Muscle of leg (tissue), 11 donors: Measurements from ENCODE around the gene YTHDF2. TPM values are rescaled to one million over a fixed set of nuclear protein-coding genes. Genes with fewer than 3 reads are reported as not detected.
"Not testable (repeated sequence)": the region's sequence is repeated elsewhere in the genome, so short reads cannot be mapped to it uniquely, and the experiment has no call there.

Source experiments
- DNase-seq: peaks from one replicate; pipeline ENCODE4 v3.0.0; 2013
- H3K27ac ChIP-seq: one replicate; pipeline ENCODE4 v1.5.1; 2013; ENCODE audit warnings: mild to moderate bottlenecking, low read length, control low read depth
- H3K27me3 ChIP-seq: one replicate; pipeline ENCODE4 v1.6.1; 2013; ENCODE audit warnings: low read length; ENCODE audit not compliant: control insufficient read depth, insufficient read depth
- H3K36me3 ChIP-seq: one replicate; pipeline ENCODE4 v1.6.1; 2013; ENCODE audit warnings: low read length; ENCODE audit not compliant: control insufficient read depth, insufficient read depth
- H3K4me1 ChIP-seq: one replicate; pipeline ENCODE4 v1.6.1; 2013; ENCODE audit warnings: low read length; ENCODE audit not compliant: control insufficient read depth, insufficient read depth
- H3K4me3 ChIP-seq: one replicate; pipeline ENCODE4 v1.5.1; 2013; ENCODE audit warnings: low read length, control low read depth
- H3K9me3 ChIP-seq: replicated peaks from 2 replicates; pipeline ENCODE4 v1.6.1; 2013; ENCODE audit warnings: low read depth, low read length; ENCODE audit not compliant: control insufficient read depth
- WGBS: methylation state at CpG from one replicate; pipeline ENCODE4 v1.1.5; 2013; ENCODE audit warnings: missing lambda C conversion rate; ENCODE audit not compliant: insufficient coverage; 5-methylcytosine and 5-hydroxymethylcytosine counted together
- polyA plus RNA-seq, 8 donors: library from polyadenylated mRNA; unstranded; fragments of 120-200 nt; gene quantifications; one replicate each; pipeline versions ENCODE4 v1.2.1 to v1.2.3, GENCODE V29; 2013; ENCODE audit warnings: inconsistent platforms in 1 of 8, low replicate concordance in 1 of 8; ENCODE audit not compliant: insufficient read length in 8 of 8, insufficient read depth in 1 of 8
- total RNA-seq: library from RNA; stranded (reverse); fragments of 120-200 nt; gene quantifications from one replicate; pipeline ENCODE4 v1.2.4, GENCODE V29; 2013

Gene YTHDF2
- total and polyA plus RNA-seq, 9 donors: 39.7 to 57.4 (median 50.2) TPM

DNA sequence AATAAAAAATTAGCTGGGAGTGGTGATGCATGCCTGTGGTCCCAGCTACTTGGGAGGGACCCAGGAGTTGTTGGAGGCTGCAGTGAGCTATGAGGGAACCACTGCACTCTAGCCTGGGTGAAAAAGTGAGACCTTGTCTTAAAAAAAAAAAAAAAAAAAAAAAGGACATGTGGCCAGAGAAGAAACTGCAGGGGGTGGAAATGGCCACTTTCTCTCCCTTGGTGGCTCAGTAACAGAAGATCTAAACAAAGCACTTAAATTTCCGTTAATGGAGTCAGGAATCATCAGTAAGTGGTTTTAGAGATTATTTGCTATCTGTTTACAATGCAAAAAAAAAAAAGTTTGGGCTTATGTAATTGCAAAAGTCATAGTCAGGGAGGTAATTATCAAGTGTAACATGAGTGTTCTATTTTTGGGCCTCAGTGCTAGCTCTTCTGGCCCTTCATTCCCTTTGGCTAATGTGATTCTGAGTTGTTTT, 55.9 kb downstream of the YTHDF2 start:
- WGBS: no CpG with 5 or more reads among the region's 1 CpG
- no peak overlapping the region for H3K27ac ChIP-seq

GRCh38 chr1:28794582-28794981, 57.8 kb downstream of the YTHDF2 start:
- H3K4me1 ChIP-seq, H3K4me3 ChIP-seq, H3K36me3 ChIP-seq, H3K27ac ChIP-seq, H3K9me3 ChIP-seq, H3K27me3 ChIP-seq, DNase-seq: not testable (repeated sequence)
- whole genome bisulfite sequencing: no CpG with 5 or more reads among the region's 5 CpGs

More for the DNA sequence above, 55.9 kb downstream of the YTHDF2 start:
- H3K36me3 ChIP-seq: no peaks in the 10 kb centered on the region
- DNase-seq: no peak
- no peak overlapping the region for H3K4me3 ChIP-seq
- H3K9me3 ChIP-seq: no peaks in the 10 kb centered on the region
- peaks cover 6% of the 10 kb centered on the region for H3K27me3 ChIP-seq
- H3K4me1 ChIP-seq: no peaks in the 10 kb centered on the region

GRCh38 chr1:28796352-28797211, 59.8 kb downstream of the YTHDF2 start:
- Histone ChIP-seq H3K4me1 (peaks cover 3% of the 10 kb centered on the region), H3K27me3 (peaks cover 4% of the 10 kb centered on the region), H3K27ac (no peak overlapping the region), H3K9me3 (no peaks in the 10 kb centered on the region), H3K36me3 (no peaks in the 10 kb centered on the region), H3K4me3 (no peak overlapping the region)
- 43% methylated on average over 13 of the region's 18 CpGs for WGBS
- DNase-seq: no peak

GRCh38 chr1:28800324-28800723, 63.6 kb downstream of the YTHDF2 start:
- H3K27ac ChIP-seq: no peak overlapping the region
- no peak overlapping the region for H3K4me3 ChIP-seq
- H3K27me3 ChIP-seq: peaks cover 4% of the 10 kb centered on the region
- DNase-seq: no peak
- no peaks in the 10 kb centered on the region for H3K9me3 ChIP-seq
- H3K36me3 ChIP-seq: no peaks in the 10 kb centered on the region
- peaks cover 3% of the 10 kb centered on the region for H3K4me1 ChIP-seq
- 0% methylated on average over 1 of the region's 3 CpGs for WGBS

DNA sequence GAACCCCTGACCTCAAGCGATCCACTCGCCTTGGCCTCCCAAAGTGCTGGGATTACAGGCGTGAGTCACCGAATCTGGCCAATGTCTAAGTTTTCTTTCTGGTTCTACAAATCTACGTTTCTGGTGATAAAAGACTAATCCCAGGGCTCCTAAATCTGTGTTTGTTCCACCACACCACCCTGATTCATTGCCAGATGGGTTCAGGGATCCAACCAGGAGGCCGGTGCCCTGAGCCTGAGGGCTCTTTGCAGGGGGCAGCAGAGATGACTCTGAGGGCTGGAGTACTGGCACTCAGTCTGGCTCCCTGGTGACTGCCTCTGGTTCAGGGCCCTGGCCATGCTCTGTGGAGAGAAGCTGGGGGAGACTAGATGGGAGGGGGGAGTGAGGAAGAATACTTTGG, 64.7 kb downstream of the YTHDF2 start:
- H3K27me3 ChIP-seq: peaks cover 6% of the 10 kb centered on the region
- H3K27ac ChIP-seq: no peak overlapping the region
- H3K9me3 ChIP-seq: no peaks in the 10 kb centered on the region
- DNase-seq: no peak
- H3K4me1 ChIP-seq: peaks cover 3% of the 10 kb centered on the region
- 84% methylated on average over 5 of the region's 6 CpGs for WGBS
- no peak overlapping the region for H3K4me3 ChIP-seq
- no peaks in the 10 kb centered on the region for H3K36me3 ChIP-seq

GRCh38 chr1:28803051-28803450, 66.3 kb downstream of the YTHDF2 start:
- no peak overlapping the region for H3K27ac ChIP-seq
- peaks cover 2% of the 10 kb centered on the region for H3K27me3 ChIP-seq
- peaks cover 3% of the 10 kb centered on the region for H3K4me1 ChIP-seq
- 80% methylated on average over 3 of the region's 5 CpGs for WGBS
- H3K36me3 ChIP-seq: no peaks in the 10 kb centered on the region
- no peak overlapping the region for H3K4me3 ChIP-seq
- DNase-seq: no peak
- H3K9me3 ChIP-seq: no peaks in the 10 kb centered on the region

DNA sequence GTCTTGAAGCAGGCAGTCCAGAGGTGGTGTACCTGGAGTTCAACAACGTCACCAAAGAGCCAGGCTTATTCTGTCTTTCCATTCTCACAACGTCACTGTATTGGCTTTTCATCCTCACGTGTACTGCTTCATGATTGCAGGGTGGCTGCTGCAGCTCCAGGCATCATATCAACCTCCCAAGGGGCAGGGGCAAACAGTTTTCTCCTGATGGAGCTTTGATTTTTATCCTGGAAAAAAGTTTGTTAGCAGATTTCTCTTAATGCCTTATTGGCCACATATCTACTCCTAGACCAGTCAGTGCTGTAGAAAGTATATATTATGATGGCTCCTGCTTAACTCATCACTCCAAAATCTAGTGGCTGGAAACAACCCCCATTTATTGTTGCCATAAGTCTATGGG, 66.9 kb downstream of the YTHDF2 start:
- Histone ChIP-seq H3K4me1 (peaks cover 3% of the 10 kb centered on the region), H3K27me3 (peaks cover 4% of the 10 kb centered on the region), H3K4me3 (no peak overlapping the region), H3K36me3 (no peaks in the 10 kb centered on the region), H3K27ac (no peak overlapping the region), H3K9me3 (no peaks in the 10 kb centered on the region)
- DNase-seq: no peak
- WGBS: 96% methylated on average over 2 of the region's 3 CpGs

DNA sequence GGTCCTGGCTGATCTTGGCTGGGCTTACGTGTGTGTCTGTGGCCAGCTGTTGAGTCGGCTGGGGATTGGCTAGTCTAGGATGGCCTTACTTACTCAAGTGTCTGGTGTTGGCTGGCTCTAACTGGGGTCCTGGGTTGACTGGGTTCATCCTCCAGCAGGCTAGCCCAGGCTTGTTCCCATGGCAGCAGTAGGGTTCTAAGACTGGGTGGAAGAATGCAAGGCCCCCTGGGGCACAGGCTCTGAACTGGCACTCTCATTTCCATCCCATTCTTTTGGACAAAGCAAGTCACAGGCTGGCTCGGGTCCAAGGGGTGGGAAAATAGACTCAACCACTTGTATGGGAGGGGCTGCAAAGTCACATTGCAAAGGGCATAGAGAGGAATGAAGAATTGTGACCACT, 67.3 kb downstream of the YTHDF2 start:
- no peak for DNase-seq
- 86% methylated on average over 2 of the region's 3 CpGs for WGBS

DNA sequence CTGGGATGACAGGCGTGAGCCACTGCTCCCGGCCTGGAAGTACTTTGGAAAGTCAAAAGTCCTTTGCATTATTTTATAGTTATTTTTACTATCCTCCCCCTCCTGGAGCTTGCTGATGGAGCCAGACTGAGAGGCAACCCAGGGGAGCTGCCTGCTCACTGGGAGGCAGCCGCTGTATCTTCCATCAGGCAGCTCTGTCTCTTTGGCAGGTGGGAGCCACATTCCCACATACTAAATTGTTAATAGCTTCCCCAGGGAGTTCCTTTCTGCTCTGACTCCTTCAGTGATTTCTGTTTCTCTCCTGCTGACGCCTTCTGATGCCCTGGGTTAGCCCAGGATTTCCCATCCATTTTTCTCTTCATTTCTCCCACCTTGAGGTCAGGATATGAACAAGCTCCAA, 70.3 kb downstream of the YTHDF2 start:
- Histone ChIP-seq H3K4me3 (no peak overlapping the region), H3K9me3 (no peaks in the 10 kb centered on the region), H3K36me3 (no peaks in the 10 kb centered on the region), H3K27ac (no peak overlapping the region), H3K4me1 (no peaks in the 10 kb centered on the region), H3K27me3 (peaks cover 31% of the 10 kb centered on the region)
- DNase-seq: no peak
- 20% methylated on average over 2 of the region's 4 CpGs for WGBS

More for the DNA sequence above, 67.3 kb downstream of the YTHDF2 start:
- Histone ChIP-seq H3K9me3 (no peaks in the 10 kb centered on the region), H3K36me3 (no peaks in the 10 kb centered on the region), H3K27me3 (peaks cover 7% of the 10 kb centered on the region), H3K4me1 (peaks cover 3% of the 10 kb centered on the region), H3K27ac (no peak overlapping the region), H3K4me3 (no peak overlapping the region)

- Histone ChIP-seq H3K27ac (no peak overlapping the region), H3K27me3 (peaks cover 39% of the 10 kb centered on the region), H3K4me3 (no peak overlapping the region), H3K9me3 (no peaks in the 10 kb centered on the region), H3K36me3 (no peaks in the 10 kb centered on the region), H3K4me1 (peaks cover 7% of the 10 kb centered on the region)
- no peak for DNase-seq
- WGBS: 83% methylated on average over 1 of the region's 4 CpGs
Measured at GRCh38 chr1:28807986-28808385, 71.2 kb downstream of the YTHDF2 start.
